IMR-90 (cell line): ENCODE measurements around the gene CD300C. TPM values are rescaled to one million over a fixed set of nuclear protein-coding genes. Genes with fewer than 3 reads are reported as not detected.

Experiments
- ATAC-seq: fragments of 200-7000 bp; cut with Tn5 transposase; 2 replicates; pipeline ENCODE4 v1.9.1; 2020; ENCODE audit warnings: low read depth, mild to moderate bottlenecking, moderate library complexity
- BruUV-seq: library from RNA; stranded (reverse); fragments of 400-500 nt; replicated peaks from 2 replicates; lab custom pipeline; 2021; lab: Mats Ljungman, UMichigan
- CTCF ChIA-PET: fragments of 300-600 bp; formaldehyde crosslinking; extraction: SDS; loops from one replicate; lab custom pipeline; 2021; ENCODE audit warnings: antibody characterized with exemption; lab: Yijun Ruan, JAX
- POLR2A ChIA-PET: fragments of 300-600 bp; sonication (Branson Sonifier 250); formaldehyde crosslinking; loops from one replicate; lab custom pipeline; 2022; ENCODE audit warnings: antibody characterized with exemption; ENCODE audit not compliant: unreplicated experiment; lab: Charles Lee
- DNase-seq: peaks from one replicate; pipeline ENCODE4 v3.0.0; 2013
- H2AFZ ChIP-seq: replicated peaks from 2 replicates; pipeline ENCODE3; 2013; ENCODE audit warnings: low read length, mild to moderate bottlenecking; ENCODE audit not compliant: poor library complexity
- H2AK5ac ChIP-seq: 2 replicates; pipeline ENCODE4 v1.6.1; 2013; ENCODE audit warnings: low read depth, low read length, inconsistent platforms
- H2AK9ac ChIP-seq: replicated peaks from 2 replicates; pipeline ENCODE3; 2013; ENCODE audit warnings: mild to moderate bottlenecking, low read depth, low read length, moderate library complexity; ENCODE audit not compliant: poor library complexity
- H2BK120ac ChIP-seq: 2 replicates; pipeline ENCODE4 v1.6.1; 2013; ENCODE audit warnings: low read depth, low read length, inconsistent platforms
- H2BK15ac ChIP-seq: 3 replicates; pipeline ENCODE4 v1.6.1; 2013; ENCODE audit warnings: low read depth, low read length, inconsistent platforms
- H2BK20ac ChIP-seq: 2 replicates; pipeline ENCODE4 v1.6.1; 2013; ENCODE audit warnings: low read depth, mild to moderate bottlenecking, inconsistent platforms, low read length, moderate library complexity
- H2BK5ac ChIP-seq: 2 replicates; pipeline ENCODE4 v1.6.1; 2013; ENCODE audit warnings: mild to moderate bottlenecking, low read depth, low read length, inconsistent platforms; ENCODE audit not compliant: poor library complexity, severe bottlenecking
- H3K14ac ChIP-seq: replicated peaks from 2 replicates; pipeline ENCODE4 v1.6.1; 2013; ENCODE audit warnings: low read depth, low read length, inconsistent platforms
- H3K18ac ChIP-seq: 2 replicates; pipeline ENCODE4 v1.6.1; 2013; ENCODE audit warnings: low read depth, low read length, control low read depth
- H3K23ac ChIP-seq: 2 replicates; pipeline ENCODE4 v1.6.1; 2013; ENCODE audit warnings: low read depth, low read length, inconsistent platforms
- H3K27ac ChIP-seq: 2 replicates; pipeline ENCODE4 v1.5.1; 2013; ENCODE audit warnings: mild to moderate bottlenecking, control low read depth, low read length; ENCODE audit not compliant: insufficient read depth
- H3K27me3 ChIP-seq: 2 replicates; pipeline ENCODE4 v1.6.1; 2013; ENCODE audit warnings: low read length; ENCODE audit not compliant: control insufficient read depth, insufficient read depth
- H3K36me3 ChIP-seq: 2 replicates; pipeline ENCODE4 v1.6.1; 2013; ENCODE audit warnings: low read length, mixed read lengths; ENCODE audit not compliant: control insufficient read depth, insufficient read depth
- H3K4ac ChIP-seq: 2 replicates; pipeline ENCODE4 v1.6.1; 2013; ENCODE audit warnings: low read depth, low read length, inconsistent platforms
- H3K4me1 ChIP-seq: 2 replicates; pipeline ENCODE4 v1.6.1; 2013; ENCODE audit warnings: low read length, mixed read lengths; ENCODE audit not compliant: control insufficient read depth, insufficient read depth
- H3K4me2 ChIP-seq: 2 replicates; pipeline ENCODE4 v1.6.1; 2013; ENCODE audit warnings: low read depth, mild to moderate bottlenecking, control low read depth, low read length, moderate library complexity
- H3K4me3 ChIP-seq: 2 replicates; pipeline ENCODE4 v1.5.1; 2013; ENCODE audit warnings: low read depth, mild to moderate bottlenecking, control low read depth, low read length, moderate library complexity; ENCODE audit not compliant: insufficient read depth
- H3K56ac ChIP-seq: 2 replicates; pipeline ENCODE4 v1.6.1; 2013; ENCODE audit warnings: low read length, inconsistent platforms; ENCODE audit not compliant: insufficient read depth; ENCODE audit errors: extremely low read depth
- H3K79me1 ChIP-seq, 2 experiments: 2 replicates each; pipeline ENCODE4 v1.6.1; 2013; ENCODE audit warnings: low read length in 2 of 2, inconsistent platforms in 1 of 2, low read depth in 1 of 2
- H3K9ac ChIP-seq: 2 replicates; pipeline ENCODE4 v1.6.1; 2013; ENCODE audit warnings: low read depth, low read length, control low read depth
- H3K9me1 ChIP-seq: 2 replicates; pipeline ENCODE4 v1.6.1; 2013; ENCODE audit warnings: low read length, inconsistent platforms; ENCODE audit not compliant: insufficient read depth
- H3K9me3 ChIP-seq: 2 replicates; pipeline ENCODE4 v1.6.1; 2013; ENCODE audit warnings: low read length; ENCODE audit not compliant: control insufficient read depth, insufficient read depth
- H4K20me1 ChIP-seq: 2 replicates; pipeline ENCODE4 v1.6.1; 2013; ENCODE audit warnings: low read length, inconsistent platforms; ENCODE audit not compliant: insufficient read depth
- H4K5ac ChIP-seq: 2 replicates; pipeline ENCODE4 v1.6.1; 2013; ENCODE audit warnings: mild to moderate bottlenecking, low read depth, low read length, control low read depth
- H4K8ac ChIP-seq, 2 experiments: 2 replicates each; pipeline ENCODE4 v1.6.1; 2013; ENCODE audit warnings: low read depth in 2 of 2, low read length in 2 of 2, control low read depth in 1 of 2, inconsistent platforms in 1 of 2
- H4K91ac ChIP-seq: 2 replicates; pipeline ENCODE4 v1.6.1; 2013; ENCODE audit warnings: low read depth, low read length, inconsistent platforms; ENCODE audit not compliant: insufficient read depth
- MXI1 ChIP-seq: IDR thresholded peaks from 2 replicates; pipeline ENCODE4 v1.6.1; 2012; ENCODE audit warnings: low read depth, mild to moderate bottlenecking, low read length, moderate library complexity, borderline replicate concordance
- SMC3 ChIP-seq: fragments of 150-350 bp; IDR thresholded peaks from 2 replicates; pipeline ENCODE4 v1.6.1; 2016; ENCODE audit warnings: low read depth, mild to moderate bottlenecking, antibody characterized with exemption, low read length, moderate library complexity
- WGBS, 2 experiments: methylation state at CpG; one replicate each; pipeline versions ENCODE4 v1.1.5 to v1.1.7; 2013; ENCODE audit warnings: missing lambda C conversion rate in 2 of 2; ENCODE audit not compliant: insufficient read length in 1 of 2; ENCODE audit errors: extremely low coverage in 2 of 2; 5-methylcytosine and 5-hydroxymethylcytosine counted together
- dilution Hi-C: fragments of 300-500 bp; cut with HindIII; formaldehyde crosslinking; loops from one replicate; pipeline ENCODE4 v1.14.3; 2018; ENCODE audit warnings: low sequenced_read_pairs; ENCODE audit not compliant: unreplicated experiment
- in situ Hi-C: fragments of 300-500 bp; cut with MboI; formaldehyde crosslinking; loops from 3 replicates; pipeline ENCODE4 v1.14.3; 2019; ENCODE audit warnings: low sequenced_read_pairs, inconsistent platforms, mixed read lengths
- intact Hi-C: fragments of 100-400 bp; cut with micrococcal nuclease; formaldehyde crosslinking; loops from 2 replicates; pipeline ENCODE4 v1.10.0; 2022
- polyA plus RNA-seq, 3 experiments: library from polyadenylated mRNA; depleted of rRNA; stranded (reverse); fragments of >200 nt; gene quantifications; 2 replicates each; pipeline ENCODE4 v1.2.3, GENCODE V29; 2012; ENCODE audit warnings: low replicate concordance in 1 of 3
- total RNA-seq: library from RNA; depleted of rRNA; stranded (reverse); fragments of >200 nt; gene quantifications from 2 replicates; pipeline ENCODE4 v1.2.3, GENCODE V29; 2012

Gene CD300C
- total and polyA plus RNA-seq, 2 of the 4 experiments (the other 2 are of a cell fraction), result not detected

DNA sequence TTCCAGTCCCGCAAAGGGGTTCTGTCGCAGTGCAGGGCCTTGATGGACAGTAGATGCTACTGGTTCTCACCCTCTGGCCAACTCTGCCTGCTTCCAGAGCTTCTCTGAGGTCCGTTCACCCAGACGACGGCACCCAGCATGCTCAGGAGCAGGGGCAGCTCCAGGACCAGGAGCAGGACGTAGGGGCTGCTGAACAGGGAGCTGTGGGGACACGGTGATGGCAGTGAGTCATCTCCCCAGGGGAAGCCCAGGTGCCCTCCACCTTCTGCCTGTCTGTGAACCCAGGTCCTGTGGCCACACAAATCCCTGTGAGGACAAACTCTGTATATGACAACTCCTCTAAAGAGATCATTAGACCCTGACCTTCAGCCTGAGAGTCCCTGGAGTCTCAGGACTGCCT, 3.4 kb upstream of the CD300C start:
- TF ChIP-seq SMC3, result no peak
- no peak for TF ChIP-seq MXI1
- CTCF ChIA-PET, result no interaction called here
- no peaks in the 10 kb centered on the region for H3K27me3 ChIP-seq

More for the DNA sequence above, 3.4 kb upstream of the CD300C start:
- Histone ChIP-seq H4K20me1 (no peaks in the 10 kb centered on the region), H4K5ac (no peak overlapping the region), H2BK120ac (no peak overlapping the region), H3K14ac (no peak overlapping the region), H4K8ac (no peak overlapping the region), H3K4me1 (no peaks in the 10 kb centered on the region), H3K36me3 (no peaks in the 10 kb centered on the region), H3K56ac (no peak overlapping the region), H3K9me1 (no peaks in the 10 kb centered on the region), H3K9me3 (peaks cover 27% of the 10 kb centered on the region), H3K4ac (no peak overlapping the region), H2AFZ (no peak overlapping the region), H3K27ac (no peak overlapping the region), H3K23ac (no peak overlapping the region), H4K91ac (no peak overlapping the region), H2AK5ac (no peak overlapping the region), H2BK20ac (no peak overlapping the region), H3K18ac (no peak overlapping the region), H3K4me3 (no peak overlapping the region), H2BK15ac (no peak overlapping the region), H2BK5ac (no peak overlapping the region), H3K79me1 (no peaks in the 10 kb centered on the region), H3K4me2 (no peak overlapping the region), H2AK9ac (no peak overlapping the region), H3K9ac (no peak overlapping the region)
- ATAC-seq, result no peak
- 57% methylated on average over 3 of the region's 7 CpGs; no CpG with 5 or more reads in 1 of the 2 experiments for WGBS, 2 experiments
- in situ Hi-C loops (no loop called here), dilution Hi-C loops (no loop called here), intact Hi-C loops (no loop called here)
- DNase-seq, result no peak
- no TSS peak for BruUV-seq
- POLR2A ChIA-PET, result no interaction called here
